Keratinocyte (primary cell): ENCODE measurements around the gene TENM4. TPM values are rescaled to one million over a fixed set of nuclear protein-coding genes. Genes with fewer than 3 reads are reported as not detected.

ENCODE experiments used
- DNase-seq: peaks from one replicate; pipeline ENCODE4 v3.0.0-alpha.2; 2011; ENCODE audit warnings: low read depth, missing footprints, low spot score
- FAIRE-seq: peaks from 2 replicates; lab custom pipeline; 2011; peaks lifted over from hg19 to GRCh38; lab: Jason Lieb, UNC
- H2AFZ ChIP-seq: 2 replicates; pipeline ENCODE4 v1.6.0; 2012; ENCODE audit warnings: low read length, control low read depth, inconsistent platforms; ENCODE audit not compliant: control insufficient read depth
- H3K27ac ChIP-seq: 2 replicates; pipeline ENCODE4 v1.5.1; 2011; ENCODE audit warnings: low read length; ENCODE audit not compliant: control insufficient read depth, insufficient read depth
- H3K27me3 ChIP-seq: 3 replicates; pipeline ENCODE4 v1.6.0; 2011; ENCODE audit warnings: low read length; ENCODE audit not compliant: control insufficient read depth, insufficient read depth; ENCODE audit errors: extremely low read depth
- H3K36me3 ChIP-seq, 2 experiments: 2 replicates in 1 of 2; 3 replicates in 1 of 2; pipeline ENCODE4 v1.5.1; 2011; ENCODE audit warnings: low read length in 2 of 2, mild to moderate bottlenecking in 1 of 2; ENCODE audit not compliant: control insufficient read depth in 2 of 2, insufficient read depth in 2 of 2; ENCODE audit errors: extremely low read depth in 1 of 2
- H3K4me1 ChIP-seq: 3 replicates; pipeline ENCODE4 v1.5.1; 2011; ENCODE audit warnings: low read length; ENCODE audit not compliant: control insufficient read depth, insufficient read depth; ENCODE audit errors: extremely low read depth
- H3K4me2 ChIP-seq: 3 replicates; pipeline ENCODE4 v1.6.0; 2011; ENCODE audit warnings: low read depth, low read length; ENCODE audit not compliant: control insufficient read depth, insufficient read depth; ENCODE audit errors: extremely low read depth
- H3K4me3 ChIP-seq, 3 experiments: fragments of 200-600 bp in 1 of 3; sonication (generic) in 1 of 3; 2 replicates in 2 of 3; 3 replicates in 1 of 3; pipeline ENCODE4 v1.5.1; 2011 to 2016; ENCODE audit warnings: low read length in 3 of 3, mild to moderate bottlenecking in 3 of 3, control low read depth in 2 of 3, inconsistent platforms in 1 of 3, low read depth in 1 of 3, mixed read lengths in 1 of 3, mixed run types in 1 of 3, moderate library complexity in 1 of 3; ENCODE audit not compliant: control insufficient read depth in 2 of 3, insufficient read depth in 2 of 3; ENCODE audit errors: extremely low read depth in 1 of 3
- H3K79me2 ChIP-seq: 2 replicates; pipeline ENCODE4 v1.6.0; 2012; ENCODE audit warnings: low read length; ENCODE audit not compliant: control insufficient read depth, insufficient read depth
- H3K9ac ChIP-seq: 3 replicates; pipeline ENCODE4 v1.6.0; 2011; ENCODE audit warnings: low read length; ENCODE audit not compliant: control insufficient read depth, insufficient read depth; ENCODE audit errors: extremely low read depth
- H3K9me1 ChIP-seq: 3 replicates; pipeline ENCODE4 v1.6.0; 2011; ENCODE audit warnings: low read length; ENCODE audit not compliant: control insufficient read depth, insufficient read depth; ENCODE audit errors: extremely low read depth
- H3K9me3 ChIP-seq: 2 replicates; pipeline ENCODE4 v1.5.1; 2012; ENCODE audit warnings: low read depth, low read length; ENCODE audit not compliant: control insufficient read depth
- H4K20me1 ChIP-seq: 3 replicates; pipeline ENCODE4 v1.6.0; 2011; ENCODE audit warnings: low read length; ENCODE audit not compliant: control insufficient read depth, insufficient read depth; ENCODE audit errors: extremely low read depth
- CTCF ChIP-seq, 3 experiments: IDR thresholded peaks in 1 of 3; conservative IDR thresholded peaks in 1 of 3; optimal IDR thresholded peaks in 1 of 3; 2 replicates in 2 of 3; 3 replicates in 1 of 3; pipeline versions ENCODE3 to v1.5.1; 2011; ENCODE audit warnings: low read length in 3 of 3, mild to moderate bottlenecking in 3 of 3, moderate library complexity in 2 of 3, control low read depth in 1 of 3, inconsistent platforms in 1 of 3; ENCODE audit not compliant: insufficient read depth in 2 of 3; ENCODE audit errors: extremely low read depth in 1 of 3
- EZH2 ChIP-seq: IDR thresholded peaks from one replicate; pipeline ENCODE4 v1.6.1; 2012; ENCODE audit warnings: inconsistent platforms, mild to moderate bottlenecking, low read length, moderate library complexity
- dilution Hi-C: fragments of 300-500 bp; cut with MboI; formaldehyde crosslinking; loops from one replicate; pipeline ENCODE4 v1.7.0; 2020; ENCODE audit warnings: low sequenced_read_pairs; ENCODE audit not compliant: extremely low pct_ligation_motif_present
- polyA plus RNA-seq, 5 experiments: library from polyadenylated mRNA; depleted of rRNA in 3 of 5; stranded (reverse) in 3 of 5; stranded (forward) in 1 of 5; unstranded in 1 of 5; fragments of >200 nt; gene quantifications; 1 replicate in 1 of 5; 2 replicates in 3 of 5; 3 replicates in 1 of 5; pipeline versions ENCODE4 v1.2.1 to v1.2.3, GENCODE V29; 2011 to 2012; ENCODE audit warnings: missing spikeins in 2 of 5, low read depth in 1 of 5, low replicate concordance in 1 of 5

TENM4 gene
- polyA plus RNA-seq, 1 donor (not counting 4 experiments of a cell fraction or from before 2014, with no cell fraction given): 3.5 TPM

- dilution Hi-C loops: no loop called here
- FAIRE-seq (no peak), DNase-seq (no peak)
- H3K9ac ChIP-seq: no peak overlapping the region
- no peaks in the 10 kb centered on the region for H3K9me3 ChIP-seq
- H2AFZ ChIP-seq: no peak overlapping the region
- no peaks in the 10 kb centered on the region for H4K20me1 ChIP-seq
- H3K36me3 ChIP-seq: no peaks in the 10 kb centered on the region
- TF ChIP-seq EZH2 (no peak), CTCF (optimal IDR thresholded peaks at IDR 0.05 in 1 of 3, IDR thresholded peaks at IDR 0.05 in 1 of 3, conservative IDR thresholded peaks at IDR 0.05 in 1 of 3; ENCODE audit: extremely low read depth in 1 of 3, insufficient read depth in 2 of 3, low read length in 3 of 3) (no peak)
- no peak overlapping the region for H3K27ac ChIP-seq
- H3K79me2 ChIP-seq: no peaks in the 10 kb centered on the region
- no peaks in the 10 kb centered on the region for H3K4me1 ChIP-seq
- H3K4me3 ChIP-seq: no peak overlapping the region
- H3K9me1 ChIP-seq: no peaks in the 10 kb centered on the region
- no peak overlapping the region for H3K4me2 ChIP-seq
- no peaks in the 10 kb centered on the region for H3K27me3 ChIP-seq
Measured at GRCh38 chr11:79081471-79082031, 359.3 kb downstream of the TENM4 start.

- Histone ChIP-seq H3K9me3 (no peaks in the 10 kb centered on the region), H4K20me1 (no peaks in the 10 kb centered on the region), H3K4me2 (no peak overlapping the region), H3K27ac (no peak overlapping the region), H3K36me3 (no peaks in the 10 kb centered on the region), H3K79me2 (no peaks in the 10 kb centered on the region), H3K9ac (no peak overlapping the region), H2AFZ (no peak overlapping the region), H3K4me3 (no peak overlapping the region), H3K9me1 (no peaks in the 10 kb centered on the region), H3K27me3 (no peaks in the 10 kb centered on the region), H3K4me1 (no peaks in the 10 kb centered on the region)
- dilution Hi-C loops: no loop called here
- FAIRE-seq (no peak), DNase-seq (no peak)
- TF ChIP-seq EZH2 (no peak), CTCF (optimal IDR thresholded peaks at IDR 0.05 in 1 of 3, IDR thresholded peaks at IDR 0.05 in 1 of 3, conservative IDR thresholded peaks at IDR 0.05 in 1 of 3; ENCODE audit: extremely low read depth in 1 of 3, insufficient read depth in 2 of 3, low read length in 3 of 3) (no peak)
Measured at GRCh38 chr11:79080551-79080950, 360.3 kb downstream of the TENM4 start.
